ENCODE measurements around the gene FMO5. TPM values are rescaled to one million over a fixed set of nuclear protein-coding genes. Genes with fewer than 3 reads are reported as not detected.

FMO5 gene
- total RNA-seq, 1 donor from 2014 or later, result 0.25 TPM

- DNase-seq, result no peak
- Mint-ChIP-seq H3K36me3 (ENCODE audit: unreplicated experiment) (no peaks in the 10 kb centered on the region), H3K9me3 (ENCODE audit: unreplicated experiment) (peaks cover 15% of the 10 kb centered on the region), H3K27ac (ENCODE audit: unreplicated experiment) (no peak overlapping the region), H3K4me3 (ENCODE audit: unreplicated experiment) (peak overlapping the region; percentile 97), H3K4me1 (ENCODE audit: low read depth, unreplicated experiment) (peaks cover 11% of the 10 kb centered on the region), H3K27me3 (ENCODE audit: unreplicated experiment) (peaks cover 5% of the 10 kb centered on the region)
- TF ChIP-seq, protein P1, sequence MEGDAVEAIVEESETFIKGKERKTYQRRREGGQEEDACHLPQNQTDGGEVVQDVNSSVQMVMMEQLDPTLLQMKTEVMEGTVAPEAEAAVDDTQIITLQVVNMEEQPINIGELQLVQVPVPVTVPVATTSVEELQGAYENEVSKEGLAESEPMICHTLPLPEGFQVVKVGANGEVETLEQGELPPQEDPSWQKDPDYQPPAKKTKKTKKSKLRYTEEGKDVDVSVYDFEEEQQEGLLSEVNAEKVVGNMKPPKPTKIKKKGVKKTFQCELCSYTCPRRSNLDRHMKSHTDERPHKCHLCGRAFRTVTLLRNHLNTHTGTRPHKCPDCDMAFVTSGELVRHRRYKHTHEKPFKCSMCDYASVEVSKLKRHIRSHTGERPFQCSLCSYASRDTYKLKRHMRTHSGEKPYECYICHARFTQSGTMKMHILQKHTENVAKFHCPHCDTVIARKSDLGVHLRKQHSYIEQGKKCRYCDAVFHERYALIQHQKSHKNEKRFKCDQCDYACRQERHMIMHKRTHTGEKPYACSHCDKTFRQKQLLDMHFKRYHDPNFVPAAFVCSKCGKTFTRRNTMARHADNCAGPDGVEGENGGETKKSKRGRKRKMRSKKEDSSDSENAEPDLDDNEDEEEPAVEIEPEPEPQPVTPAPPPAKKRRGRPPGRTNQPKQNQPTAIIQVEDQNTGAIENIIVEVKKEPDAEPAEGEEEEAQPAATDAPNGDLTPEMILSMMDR (IDR thresholded peaks at IDR 0.05; ENCODE audit: partially characterized antibody, unreplicated experiment), result no peak
These were observed 55.1 kb downstream of the FMO5 start for GRCh38 chr1:147169840-147170674.

GRCh38 chr1:147169171-147169570 is 56.0 kb downstream of the FMO5 start:
- DNase-seq, result no peak
- Mint-ChIP-seq H3K4me3 (ENCODE audit: unreplicated experiment) (no peak overlapping the region), H3K27me3 (ENCODE audit: unreplicated experiment) (peaks cover 5% of the 10 kb centered on the region), H3K36me3 (ENCODE audit: unreplicated experiment) (no peaks in the 10 kb centered on the region), H3K27ac (ENCODE audit: unreplicated experiment) (no peak overlapping the region), H3K9me3 (ENCODE audit: unreplicated experiment) (peaks cover 14% of the 10 kb centered on the region), H3K4me1 (ENCODE audit: low read depth, unreplicated experiment) (peaks cover 10% of the 10 kb centered on the region)
- TF ChIP-seq, protein P1 (IDR thresholded peaks at IDR 0.05; ENCODE audit: partially characterized antibody, unreplicated experiment), result no peak

GRCh38 chr1:147168626-147169058 is 56.5 kb downstream of the FMO5 start:
- H3K27ac Mint-ChIP-seq (ENCODE audit: unreplicated experiment), result no peak overlapping the region
- H3K36me3 Mint-ChIP-seq (ENCODE audit: unreplicated experiment), result no peaks in the 10 kb centered on the region
- peaks cover 11% of the 10 kb centered on the region for H3K9me3 Mint-ChIP-seq (ENCODE audit: unreplicated experiment)
- no peak overlapping the region for H3K4me3 Mint-ChIP-seq (ENCODE audit: unreplicated experiment)
- no peak for DNase-seq
- H3K27me3 Mint-ChIP-seq (ENCODE audit: unreplicated experiment), result peaks cover 5% of the 10 kb centered on the region
- H3K4me1 Mint-ChIP-seq (ENCODE audit: low read depth, unreplicated experiment), result peaks cover 10% of the 10 kb centered on the region
- TF ChIP-seq, protein P1 (IDR thresholded peaks at IDR 0.05; ENCODE audit: partially characterized antibody, unreplicated experiment), result no peak

DNA sequence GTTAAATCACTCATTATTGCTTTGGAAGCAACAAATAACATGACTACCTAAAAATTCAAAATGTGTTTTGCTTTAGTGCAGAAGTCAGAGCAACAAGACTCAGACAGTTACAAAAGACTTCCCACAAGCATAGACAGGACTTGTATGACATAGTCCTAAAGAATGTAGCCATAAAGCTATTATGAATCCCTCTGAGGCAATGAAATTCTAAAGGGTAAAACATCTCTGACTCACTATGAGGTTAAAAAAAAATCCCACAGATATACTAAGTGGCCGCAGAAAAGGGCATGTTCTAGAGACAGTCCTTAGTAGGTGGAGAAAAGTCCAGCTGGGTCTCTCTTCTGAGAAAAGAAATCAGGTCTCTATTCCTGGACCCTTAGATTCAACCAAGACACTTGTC is 57.8 kb downstream of the FMO5 start:
- DNase-seq, result no peak
- TF ChIP-seq, protein P1 (IDR thresholded peaks at IDR 0.05; ENCODE audit: partially characterized antibody, unreplicated experiment), result no peak
- H3K27ac Mint-ChIP-seq (ENCODE audit: unreplicated experiment), result no peak overlapping the region
- no peak overlapping the region for H3K4me3 Mint-ChIP-seq (ENCODE audit: unreplicated experiment)
- H3K27me3 Mint-ChIP-seq (ENCODE audit: unreplicated experiment), result peaks cover 3% of the 10 kb centered on the region
- H3K9me3 Mint-ChIP-seq (ENCODE audit: unreplicated experiment), result peaks cover 7% of the 10 kb centered on the region
- no peaks in the 10 kb centered on the region for H3K36me3 Mint-ChIP-seq (ENCODE audit: unreplicated experiment)
- H3K4me1 Mint-ChIP-seq (ENCODE audit: low read depth, unreplicated experiment), result peaks cover 8% of the 10 kb centered on the region

DNA sequence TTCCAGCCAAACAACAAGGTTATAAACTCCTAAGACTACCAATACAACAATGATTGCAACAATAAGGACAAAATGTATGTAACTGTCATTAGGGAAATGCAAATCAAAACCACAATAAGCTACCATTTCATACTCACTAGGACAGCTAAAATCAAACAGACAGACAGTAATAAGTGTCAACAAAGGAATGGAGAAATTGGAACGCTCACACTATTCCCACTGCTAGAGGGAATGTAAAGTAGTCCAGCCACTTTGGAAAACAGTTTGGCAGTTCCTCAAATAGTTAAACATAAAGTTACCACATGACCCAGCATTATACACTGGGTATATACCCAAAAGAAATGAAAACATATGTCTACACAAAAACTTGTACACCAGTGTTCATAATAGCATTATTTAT is 62.1 kb downstream of the FMO5 start:
- no peaks in the 10 kb centered on the region for H3K9me3 Mint-ChIP-seq (ENCODE audit: unreplicated experiment)
- H3K27me3 Mint-ChIP-seq (ENCODE audit: unreplicated experiment), result no peaks in the 10 kb centered on the region
- TF ChIP-seq, protein P1 (IDR thresholded peaks at IDR 0.05; ENCODE audit: partially characterized antibody, unreplicated experiment), result no peak
- no peaks in the 10 kb centered on the region for H3K36me3 Mint-ChIP-seq (ENCODE audit: unreplicated experiment)
- H3K4me3 Mint-ChIP-seq (ENCODE audit: unreplicated experiment), result no peak overlapping the region
- DNase-seq, result no peak
- H3K4me1 Mint-ChIP-seq (ENCODE audit: low read depth, unreplicated experiment), result no peaks in the 10 kb centered on the region
- no peak overlapping the region for H3K27ac Mint-ChIP-seq (ENCODE audit: unreplicated experiment)
